Endothelial cell of umbilical vein (primary cell): ENCODE measurements around the gene RLN2. TPM values are rescaled to one million over a fixed set of nuclear protein-coding genes. Genes with fewer than 3 reads are reported as not detected.
A peak's percentile ranks its signal among the peaks of the same experiment; 100 is the strongest.

Experiments used
- BruUV-seq: library from RNA; stranded (reverse); fragments of 400-500 nt; replicated peaks from 2 replicates; lab custom pipeline; 2021; lab: Mats Ljungman, UMichigan
- CTCF ChIA-PET: fragments of 300-600, 350-600 bp; sonication (Branson Sonifier 250); formaldehyde crosslinking; loops from one replicate; lab custom pipeline; 2021; ENCODE audit warnings: antibody characterized with exemption, inconsistent platforms; lab: Charles Lee
- POLR2A ChIA-PET: fragments of 300-600, 350-600 bp; sonication (Branson Sonifier 250); formaldehyde crosslinking; loops from one replicate; lab custom pipeline; 2021; ENCODE audit warnings: antibody characterized with exemption, inconsistent platforms; lab: Charles Lee
- DNase-seq: peaks from one replicate; pipeline ENCODE4 v3.0.0-alpha.2; 2011; ENCODE audit warnings: low read depth, low spot score
- FAIRE-seq: peaks from 2 replicates; lab custom pipeline; 2011; peaks lifted over from hg19 to GRCh38; lab: Jason Lieb, UNC
- H2AFZ ChIP-seq: 2 replicates; pipeline ENCODE4 v1.6.0; 2012; ENCODE audit warnings: low read depth, low read length, control low read depth, inconsistent platforms
- H3K27ac ChIP-seq: 2 replicates; pipeline ENCODE4 v1.5.1; 2011; ENCODE audit warnings: low read depth, mild to moderate bottlenecking, control low read depth, low read length, moderate library complexity; ENCODE audit not compliant: insufficient read depth
- H3K27me3 ChIP-seq, 2 experiments: 2 replicates each; pipeline versions ENCODE4 v1.6.0 to v1.6.1; 2011; ENCODE audit warnings: low read length in 2 of 2, mixed read lengths in 1 of 2; ENCODE audit not compliant: control insufficient read depth in 2 of 2, insufficient read depth in 2 of 2
- H3K36me3 ChIP-seq, 2 experiments: 2 replicates in 1 of 2; 3 replicates in 1 of 2; pipeline ENCODE4 v1.5.1; 2011; ENCODE audit warnings: low read length in 2 of 2, mild to moderate bottlenecking in 1 of 2, moderate library complexity in 1 of 2; ENCODE audit not compliant: control insufficient read depth in 2 of 2, insufficient read depth in 2 of 2; ENCODE audit errors: extremely low read depth in 1 of 2
- H3K4me1 ChIP-seq: 3 replicates; pipeline ENCODE4 v1.5.1; 2011; ENCODE audit warnings: mild to moderate bottlenecking, low read length; ENCODE audit not compliant: control insufficient read depth, insufficient read depth; ENCODE audit errors: extremely low read depth
- H3K4me2 ChIP-seq: 2 replicates; pipeline ENCODE4 v1.6.1; 2011; ENCODE audit warnings: low read length, control low read depth, mixed read lengths; ENCODE audit not compliant: insufficient read depth
- H3K4me3 ChIP-seq, 3 experiments: fragments of 200-600 bp in 1 of 3; sonication (generic), shearing (Covaris generic) in 1 of 3; replicated peaks in 1 of 3; 2 replicates each; pipeline ENCODE4 v1.5.1; 2011 to 2016; ENCODE audit warnings: control low read depth in 3 of 3, low read length in 3 of 3, mild to moderate bottlenecking in 2 of 3, inconsistent platforms in 1 of 3, low read depth in 1 of 3, moderate library complexity in 1 of 3; ENCODE audit not compliant: insufficient read depth in 1 of 3
- H3K79me2 ChIP-seq: 2 replicates; pipeline ENCODE4 v1.6.0; 2012; ENCODE audit warnings: low read length, inconsistent platforms; ENCODE audit not compliant: control insufficient read depth, insufficient read depth
- H3K9ac ChIP-seq: replicated peaks from 2 replicates; pipeline ENCODE3; 2011; ENCODE audit warnings: low read length, control low read depth; ENCODE audit not compliant: insufficient read depth; ENCODE audit errors: extremely low read depth
- H3K9me1 ChIP-seq: replicated peaks from 3 replicates; pipeline ENCODE4 v1.6.0; 2011; ENCODE audit warnings: mild to moderate bottlenecking, low read length; ENCODE audit not compliant: control insufficient read depth, insufficient read depth; ENCODE audit errors: extremely low read depth
- H3K9me3 ChIP-seq: replicated peaks from 2 replicates; pipeline ENCODE4 v1.5.1; 2012; ENCODE audit warnings: low read length, inconsistent platforms; ENCODE audit not compliant: control insufficient read depth, insufficient read depth
- H4K20me1 ChIP-seq: replicated peaks from 2 replicates; pipeline ENCODE3; 2011; ENCODE audit warnings: mild to moderate bottlenecking, low read length; ENCODE audit not compliant: control insufficient read depth, insufficient read depth; ENCODE audit errors: extremely low read depth
- EZH2 ChIP-seq: IDR thresholded peaks from 2 replicates; pipeline ENCODE4 v1.6.1; 2012; ENCODE audit warnings: borderline replicate concordance, low read depth, mild to moderate bottlenecking, moderate library complexity, low read length, inconsistent platforms; ENCODE audit not compliant: severe bottlenecking
- FOS ChIP-seq: IDR thresholded peaks from 2 replicates; pipeline ENCODE4 v1.6.1; 2011; ENCODE audit warnings: mild to moderate bottlenecking, low read length, moderate library complexity, borderline replicate concordance; ENCODE audit not compliant: insufficient read depth
- GATA2 ChIP-seq: IDR thresholded peaks from 2 replicates; pipeline ENCODE4 v1.7.0; 2011; ENCODE audit warnings: low read depth, mild to moderate bottlenecking, moderate library complexity, mixed read lengths, low read length; ENCODE audit not compliant: insufficient read length, insufficient read depth
- JUN ChIP-seq: IDR thresholded peaks from 2 replicates; pipeline ENCODE4 v1.6.1; 2011; ENCODE audit warnings: borderline replicate concordance, low read depth; ENCODE audit not compliant: insufficient read length, insufficient read depth
- MAX ChIP-seq: IDR thresholded peaks from 2 replicates; pipeline ENCODE4 v1.6.1; 2011; ENCODE audit not compliant: insufficient read depth, insufficient read length
- POLR2A ChIP-seq: IDR thresholded peaks from 2 replicates; pipeline ENCODE4 v1.6.1; 2012; ENCODE audit warnings: low read depth, mild to moderate bottlenecking, control low read depth, low read length
- POLR2AphosphoS5 ChIP-seq: IDR thresholded peaks from 2 replicates; pipeline ENCODE4 v1.6.1; 2012; ENCODE audit warnings: low read depth, mild to moderate bottlenecking, control low read depth, low read length, moderate library complexity; ENCODE audit not compliant: insufficient read depth
- dilution Hi-C: fragments of 300-500 bp; cut with MboI; formaldehyde crosslinking; loops from one replicate; pipeline ENCODE4 v1.15.0; 2019; ENCODE audit warnings: low sequenced_read_pairs; ENCODE audit not compliant: extremely low pct_ligation_motif_present
- intact Hi-C: fragments of 100-400 bp; cut with micrococcal nuclease; formaldehyde crosslinking; loops from one replicate; pipeline ENCODE4 v1.10.0; 2022
- polyA plus RNA-seq, 4 experiments: library from polyadenylated mRNA; depleted of rRNA in 3 of 4; stranded (reverse) in 3 of 4; unstranded in 1 of 4; fragments of >200 nt; gene quantifications; 2 replicates each; pipeline versions ENCODE4 v1.2.1 to v1.2.3, GENCODE V29; 2011 to 2012; ENCODE audit warnings: missing spikeins in 1 of 4
- total RNA-seq: library from RNA; stranded (reverse); gene quantifications from 2 replicates; pipeline ENCODE4 v1.2.3, GENCODE V29; 2021

Gene RLN2
- total and polyA plus RNA-seq, 2 donors (not counting 3 experiments of a cell fraction or from before 2014, with no cell fraction given): 0.41 TPM; not detected in 1

DNA sequence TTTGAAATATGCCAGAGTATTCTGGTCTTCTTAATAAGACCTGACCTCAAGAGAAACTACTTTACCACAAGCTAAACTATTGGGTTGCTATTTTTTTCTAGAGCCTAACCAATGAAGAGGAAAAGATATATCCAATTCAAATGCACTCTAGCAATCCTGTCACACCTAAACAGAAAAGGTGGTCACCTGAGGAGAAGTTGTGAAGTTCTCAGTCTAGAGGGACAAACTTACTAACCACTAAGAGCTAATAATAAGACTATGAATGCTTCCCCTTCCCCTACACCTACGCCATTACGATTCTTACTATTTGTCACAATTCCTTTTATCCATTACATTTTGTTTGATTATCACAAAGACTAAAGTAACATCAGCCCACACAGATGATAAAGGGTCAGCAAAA, 29.7 kb downstream of the RLN2 start:
- H3K27ac ChIP-seq: no peak overlapping the region
- H3K36me3 ChIP-seq: no peaks in the 10 kb centered on the region
- intact Hi-C loops (no loop called here), dilution Hi-C loops (no loop called here)
- no peaks in the 10 kb centered on the region for H3K27me3 ChIP-seq
- no peaks in the 10 kb centered on the region for H4K20me1 ChIP-seq
- no peaks in the 10 kb centered on the region for H3K79me2 ChIP-seq
- no peak overlapping the region for H3K9ac ChIP-seq
- no TSS peak for BruUV-seq
- DNase-seq: no peak
- no peak for FAIRE-seq
- H3K4me1 ChIP-seq: peaks cover 6% of the 10 kb centered on the region
- CTCF ChIA-PET: interaction anchor here (0.7 kb wide), 2 partner anchors 11 to 89 kb away, joined by 3 read pairs; no protein-coding TSS in a partner anchor
- POLR2A ChIA-PET: no interaction called here
- no peak overlapping the region for H3K4me3 ChIP-seq
- no peaks in the 10 kb centered on the region for H3K9me3 ChIP-seq
- H3K9me1 ChIP-seq: no peaks in the 10 kb centered on the region
- H2AFZ ChIP-seq: no peak overlapping the region
- no peak for TF ChIP-seq FOS
- no peak for TF ChIP-seq POLR2AphosphoS5
- TF ChIP-seq MAX: no peak
- no peak overlapping the region for H3K4me2 ChIP-seq

- TF ChIP-seq JUN: peak; percentile 91
- no peak for TF ChIP-seq POLR2A
- no peak for TF ChIP-seq EZH2
- peak; percentile 76 for TF ChIP-seq POLR2AphosphoS5
- peak; percentile 44 for TF ChIP-seq FOS
- TF ChIP-seq GATA2: peak; percentile 34
- no TSS peak for BruUV-seq
- Histone ChIP-seq H3K27ac (peak overlapping the region; percentile 99), H3K79me2 (no peaks in the 10 kb centered on the region), H4K20me1 (no peaks in the 10 kb centered on the region), H2AFZ (peak overlapping the region; percentile 44), H3K4me2 (peak overlapping the region; percentile 58), H3K9me3 (no peaks in the 10 kb centered on the region), H3K4me1 (peaks cover 24% of the 10 kb centered on the region), H3K9ac (peak overlapping the region; percentile 82), H3K4me3 (no peak overlapping the region), H3K27me3 (no peaks in the 10 kb centered on the region), H3K9me1 (no peaks in the 10 kb centered on the region), H3K36me3 (no peaks in the 10 kb centered on the region)
- CTCF ChIA-PET: interaction anchor here (0.6 to 2.5 kb wide), 16 partner anchors 9 to 896 kb away, joined by 3 to 16 read pairs (median 3); partner anchors contain the start of gene CD274
- intact Hi-C loops: loop anchor here (1.0 to 10.0 kb wide), 9 partner anchors 83 to 504 kb away; partner anchors contain the start of gene PLGRKT
- FAIRE-seq (peak; percentile 94), DNase-seq (peak; percentile 90)
- POLR2A ChIA-PET: no interaction called here
- dilution Hi-C loops: no loop called here
Observed at GRCh38 chr9:5269249-5269715, 35.2 kb downstream of the RLN2 start.
